NCI-H69 (cell line): ENCODE results near the gene ARL4C.

Experiments
- DNase-seq: peaks from one replicate; lab custom pipeline; 2025; lab: John Stamatoyannopoulos, UW

Gene ARL4C, protein sequence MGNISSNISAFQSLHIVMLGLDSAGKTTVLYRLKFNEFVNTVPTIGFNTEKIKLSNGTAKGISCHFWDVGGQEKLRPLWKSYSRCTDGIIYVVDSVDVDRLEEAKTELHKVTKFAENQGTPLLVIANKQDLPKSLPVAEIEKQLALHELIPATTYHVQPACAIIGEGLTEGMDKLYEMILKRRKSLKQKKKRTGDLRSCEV

DNA sequence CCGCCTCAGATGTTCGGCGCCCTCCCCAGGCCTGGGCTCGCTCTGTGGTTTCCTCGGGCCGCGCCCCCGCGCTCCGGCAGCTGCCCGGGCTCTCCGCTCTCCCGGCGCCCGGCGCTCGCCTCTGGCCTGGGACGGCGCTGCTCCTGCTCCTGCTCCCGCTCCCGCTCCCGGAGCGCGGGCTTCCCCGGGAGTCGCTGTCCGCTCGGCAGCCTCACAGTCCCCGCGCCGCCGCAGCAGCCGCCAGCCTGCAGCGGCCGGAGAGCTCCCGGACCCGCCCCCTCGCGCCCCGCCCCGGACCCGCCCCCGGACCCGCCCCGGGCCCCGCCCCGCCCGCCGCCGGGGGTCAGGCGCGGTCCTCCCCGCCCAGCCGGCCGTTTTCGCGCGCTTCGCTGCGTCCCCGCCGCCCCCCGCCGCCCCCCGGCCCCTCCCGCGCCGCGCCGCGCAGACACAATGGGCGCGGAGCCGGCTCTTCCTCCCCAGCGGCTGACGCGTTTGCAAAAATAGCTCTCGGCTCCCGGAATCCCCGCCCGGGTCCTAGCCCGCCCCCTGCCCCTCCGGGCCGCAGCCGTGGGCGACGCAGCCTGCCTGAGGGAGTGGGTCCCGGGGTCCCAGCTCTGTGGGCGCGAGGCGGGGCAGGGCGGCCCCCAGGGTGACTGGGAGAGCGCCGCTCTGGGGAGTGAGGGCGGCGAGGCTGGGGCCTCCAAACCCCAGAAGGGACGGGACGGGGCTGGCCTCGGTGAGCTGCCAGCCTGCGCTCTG is at the start of gene ARL4C:
Gene ARL4C, minus strand, starts transcription at position 247 of the 759 bp plus-strand sequence. CDS start 495 bp downstream, outside the sequence.
- peak; percentile 86 for DNase-seq

DNA sequence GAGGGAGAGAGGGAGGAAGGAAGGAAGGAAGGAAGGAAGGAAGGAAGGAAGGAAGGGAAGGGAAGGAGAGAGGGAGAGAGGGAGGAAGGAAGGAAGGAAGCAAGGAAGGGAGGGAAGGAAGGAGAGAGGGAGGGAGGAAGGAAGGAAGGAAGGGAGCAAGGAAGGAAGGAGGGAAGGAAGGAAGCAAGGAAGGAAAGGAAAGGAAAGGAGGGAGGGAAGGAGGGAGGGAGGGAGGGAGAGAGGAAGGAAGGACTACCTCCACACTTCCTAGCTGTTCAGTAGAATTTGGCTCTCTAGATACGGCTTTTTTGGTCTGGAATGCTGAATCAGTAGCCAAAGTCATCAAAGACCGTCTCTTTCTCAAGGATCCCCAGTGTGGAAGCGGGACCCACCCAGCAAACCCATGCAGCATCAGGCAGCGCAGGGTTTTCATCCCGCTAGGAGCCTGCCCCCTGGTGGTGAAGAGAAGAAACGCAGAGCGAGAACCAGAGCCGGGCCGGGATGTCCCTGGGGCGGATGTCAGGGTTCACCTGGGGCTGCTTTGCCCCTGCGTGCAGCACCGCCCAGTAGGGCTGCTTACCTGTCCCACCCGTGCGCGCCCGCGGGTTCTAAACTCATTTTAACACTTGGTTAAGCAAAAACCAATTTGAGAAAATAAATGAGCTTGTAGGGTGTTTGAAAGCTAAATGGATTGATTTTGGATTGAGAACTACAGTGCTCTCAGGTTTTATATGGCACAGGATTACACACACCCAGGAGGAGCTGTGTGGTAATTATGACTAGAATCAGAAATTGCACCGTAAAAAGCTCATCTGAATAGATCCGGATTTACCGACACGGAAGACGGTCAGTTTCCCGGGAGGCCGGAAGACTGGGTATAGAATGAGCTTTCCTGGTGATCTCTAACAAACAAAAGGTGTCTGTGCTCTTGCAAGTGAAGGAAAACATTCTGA is 48.1 kb upstream of the ARL4C start:
- peak; percentile 44 for DNase-seq

DNA sequence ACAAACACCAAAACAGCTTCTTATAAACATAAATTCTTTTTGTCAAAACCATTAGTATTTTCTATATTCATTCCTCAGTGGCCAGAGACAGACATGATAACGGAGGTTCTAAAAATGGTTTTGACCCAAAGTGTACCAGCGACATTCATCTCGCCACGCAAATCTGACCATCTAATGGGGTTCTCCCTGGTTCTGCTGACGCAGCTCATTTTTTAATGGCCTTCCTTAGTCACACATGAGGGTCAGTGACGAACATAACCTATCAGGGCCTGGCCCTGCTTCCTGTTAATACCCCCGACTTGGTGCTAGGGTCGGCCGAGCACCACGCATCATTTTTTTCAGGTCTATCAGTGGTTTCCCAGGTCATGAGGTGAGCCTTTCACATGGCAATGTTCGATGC is 45.9 kb upstream of the ARL4C start:
- no peak for DNase-seq

DNA sequence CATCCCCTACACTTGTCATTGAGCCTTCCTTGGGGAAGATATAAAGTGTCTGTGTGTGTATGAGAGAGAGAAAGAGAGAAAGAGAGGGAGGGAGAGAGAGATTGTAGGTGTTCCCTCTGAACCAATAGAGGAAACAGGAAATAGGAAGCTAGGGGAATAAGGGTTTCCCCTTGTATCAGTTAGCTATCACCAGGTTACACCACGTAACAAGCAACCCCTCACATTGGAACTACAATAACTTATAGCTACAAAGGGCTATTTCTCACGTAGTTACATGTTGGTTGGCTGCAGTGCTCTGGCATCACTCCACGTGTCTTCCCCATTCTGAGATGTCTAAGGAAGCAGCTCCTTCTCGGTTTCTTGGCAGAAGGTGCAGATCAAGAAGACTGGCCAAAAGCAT is 41.0 kb upstream of the ARL4C start:
- DNase-seq: no peak

DNA sequence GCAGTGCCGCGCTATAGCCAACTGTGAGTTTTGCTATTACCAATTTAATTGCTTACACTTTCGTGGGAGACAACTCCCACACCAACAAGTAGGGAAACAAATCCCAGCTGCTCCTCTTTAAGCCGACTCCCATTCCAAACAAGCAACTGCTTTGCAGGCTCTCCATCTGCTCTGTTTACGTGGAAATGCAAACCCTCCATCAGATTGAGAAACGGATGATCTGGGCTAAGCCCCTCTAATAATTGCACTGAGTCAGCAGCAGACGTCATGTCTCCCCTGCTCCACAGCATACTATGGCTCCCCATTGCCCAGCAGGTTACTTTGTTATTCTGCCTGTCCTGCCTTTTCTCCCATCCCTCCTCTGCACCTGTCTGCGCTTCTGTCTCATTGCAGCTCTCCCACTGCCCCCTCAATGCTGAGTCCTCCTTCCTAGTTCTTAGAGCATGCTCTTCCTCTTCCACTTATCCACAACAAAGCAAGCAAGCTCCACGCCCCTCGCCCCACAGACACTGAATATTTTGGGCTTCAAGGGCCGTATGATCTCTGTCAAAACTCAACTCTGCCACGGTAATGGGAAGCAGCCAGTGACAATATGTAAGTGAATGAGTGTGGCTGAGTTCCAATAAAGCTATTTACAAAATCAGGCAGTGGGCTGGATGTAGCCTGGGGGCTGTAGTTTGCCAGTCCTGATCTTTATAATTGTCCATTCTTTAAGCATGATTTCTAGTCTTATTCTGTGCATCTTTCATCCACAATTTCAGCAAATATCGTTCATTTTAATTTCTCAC is 39.5 kb upstream of the ARL4C start:
- peak; percentile 88 for DNase-seq

DNA sequence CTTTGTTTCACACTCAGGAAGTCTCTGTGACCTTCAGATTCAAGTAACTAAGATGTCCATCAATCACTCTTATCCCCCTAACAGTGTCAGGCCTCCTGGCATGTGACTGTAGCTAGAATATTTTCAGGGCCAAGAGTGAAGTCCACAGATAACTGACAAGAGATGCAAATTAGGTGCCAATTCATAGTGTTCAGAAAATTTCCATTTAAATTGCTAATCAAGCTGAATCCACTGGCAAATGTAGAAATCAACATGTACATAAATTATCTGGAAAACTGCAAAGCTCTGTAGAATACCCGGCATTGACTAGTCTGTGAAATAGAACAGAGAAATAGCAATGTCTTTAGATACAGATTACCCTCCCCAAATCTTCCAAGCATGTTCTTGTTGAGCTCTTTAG is 38.6 kb upstream of the ARL4C start:
- peak; percentile 42 for DNase-seq

DNA sequence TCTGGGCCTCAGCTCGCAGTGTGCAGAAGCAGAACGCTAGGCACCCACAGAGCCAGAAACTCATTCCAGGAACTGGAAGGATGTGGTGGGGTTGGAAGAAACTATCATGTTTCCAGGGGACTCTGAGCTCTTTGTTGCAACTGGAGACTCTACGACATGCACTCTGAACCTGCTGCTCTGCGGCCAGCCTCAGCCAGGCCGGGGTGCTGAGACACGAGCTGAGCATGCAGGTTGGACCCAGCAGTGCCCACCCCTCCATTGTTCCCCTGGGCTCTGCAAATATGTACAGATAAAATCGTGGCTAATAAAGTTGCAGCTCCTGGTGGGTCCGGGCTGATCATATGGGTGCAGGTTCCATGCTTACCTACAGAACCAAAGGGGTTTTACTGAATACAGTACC is 37.6 kb upstream of the ARL4C start:
- DNase-seq: peak; percentile 47

DNA sequence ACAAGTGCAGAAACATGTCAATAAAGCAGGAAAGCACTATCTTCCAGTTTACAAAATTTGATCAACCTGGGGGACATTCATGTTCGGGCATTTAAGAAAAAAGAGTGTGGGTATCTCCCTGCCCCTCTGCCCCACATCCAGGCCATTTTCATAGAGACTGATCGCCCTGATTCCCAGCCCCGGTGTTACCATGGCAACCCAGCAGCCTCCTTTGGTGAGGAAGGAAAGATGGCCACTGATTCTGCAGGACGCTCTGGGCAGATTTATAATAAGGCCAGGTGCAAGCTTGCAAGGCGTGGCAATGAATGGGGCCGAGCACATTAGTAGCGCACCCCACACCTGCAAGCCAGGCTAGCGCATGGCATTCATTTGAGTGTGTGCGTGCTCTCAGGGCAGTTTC is 36.7 kb upstream of the ARL4C start:
- peak; percentile 86 for DNase-seq

DNA sequence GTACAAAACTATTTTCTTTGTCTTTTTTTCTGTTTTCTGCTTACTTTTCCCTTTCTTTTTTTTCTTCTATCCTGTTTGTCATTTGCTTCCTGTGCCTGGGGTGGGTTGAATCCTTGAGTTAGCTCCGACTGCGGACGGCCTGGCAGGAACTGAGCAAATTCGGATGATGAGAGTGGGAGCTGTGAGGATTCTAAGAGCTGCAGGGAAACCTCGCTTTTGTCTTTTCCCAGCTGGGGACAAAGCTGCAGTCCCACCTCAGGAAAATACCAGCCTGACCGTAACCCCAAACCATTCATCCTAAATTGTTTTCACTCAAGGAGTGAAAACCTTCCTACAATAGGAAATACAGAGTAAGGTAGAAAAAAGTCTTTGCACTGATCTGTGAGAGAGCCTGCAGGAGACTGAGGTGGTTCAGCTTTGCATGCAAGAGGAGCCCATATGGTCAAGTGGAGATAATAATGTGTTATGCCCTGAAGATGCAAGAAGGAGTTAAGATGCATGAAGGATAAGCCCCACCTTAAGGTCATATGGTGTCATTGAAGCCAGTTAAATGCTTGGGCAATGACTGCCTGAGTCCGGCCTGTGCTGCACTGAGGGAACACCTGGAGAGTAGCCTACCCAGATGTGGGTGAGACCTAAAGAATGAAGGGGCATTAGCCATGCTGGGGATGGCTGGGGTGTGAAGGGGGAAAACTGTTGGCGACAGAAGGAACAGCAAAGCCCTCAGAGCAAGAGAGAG is 31.7 kb upstream of the ARL4C start:
- DNase-seq: peak; percentile 59

DNA sequence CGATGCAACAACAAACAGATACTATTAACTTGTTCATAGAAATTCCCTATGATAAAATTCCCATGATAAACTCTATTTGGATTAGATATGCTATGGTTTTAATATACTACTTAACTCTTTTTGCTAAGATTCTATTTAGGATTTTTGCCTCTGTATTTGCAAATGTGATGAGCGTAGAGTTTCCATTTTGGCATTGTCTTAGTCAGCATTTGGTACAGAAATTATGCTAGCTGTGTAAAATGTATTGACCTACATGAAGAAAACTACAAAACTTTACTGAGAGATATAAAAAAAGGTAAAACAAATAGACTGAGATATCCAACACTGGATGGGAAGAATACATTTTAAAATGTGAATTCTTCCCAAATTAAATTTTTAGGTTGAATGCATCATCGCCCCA is 29.8 kb upstream of the ARL4C start:
- DNase-seq: no peak

DNA sequence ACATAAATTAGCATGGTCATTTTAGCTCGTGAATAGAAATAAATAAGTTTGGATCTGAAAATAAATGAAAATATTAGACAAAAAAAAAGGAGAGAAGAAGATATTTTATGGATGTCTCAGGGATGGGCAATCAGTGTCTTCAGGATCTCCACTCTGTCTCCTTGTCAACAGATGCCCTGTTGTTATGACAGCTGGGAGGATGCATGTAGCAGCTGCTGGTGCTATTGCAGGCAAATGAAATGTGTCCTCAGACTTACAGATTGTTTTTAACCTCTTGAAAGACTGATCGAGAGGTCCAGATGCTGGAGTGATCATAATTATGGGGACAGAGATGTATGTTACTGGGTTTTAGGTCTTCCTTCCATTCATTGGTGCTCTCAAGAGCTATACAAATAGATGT is 24.7 kb upstream of the ARL4C start:
- peak; percentile 22 for DNase-seq

DNA sequence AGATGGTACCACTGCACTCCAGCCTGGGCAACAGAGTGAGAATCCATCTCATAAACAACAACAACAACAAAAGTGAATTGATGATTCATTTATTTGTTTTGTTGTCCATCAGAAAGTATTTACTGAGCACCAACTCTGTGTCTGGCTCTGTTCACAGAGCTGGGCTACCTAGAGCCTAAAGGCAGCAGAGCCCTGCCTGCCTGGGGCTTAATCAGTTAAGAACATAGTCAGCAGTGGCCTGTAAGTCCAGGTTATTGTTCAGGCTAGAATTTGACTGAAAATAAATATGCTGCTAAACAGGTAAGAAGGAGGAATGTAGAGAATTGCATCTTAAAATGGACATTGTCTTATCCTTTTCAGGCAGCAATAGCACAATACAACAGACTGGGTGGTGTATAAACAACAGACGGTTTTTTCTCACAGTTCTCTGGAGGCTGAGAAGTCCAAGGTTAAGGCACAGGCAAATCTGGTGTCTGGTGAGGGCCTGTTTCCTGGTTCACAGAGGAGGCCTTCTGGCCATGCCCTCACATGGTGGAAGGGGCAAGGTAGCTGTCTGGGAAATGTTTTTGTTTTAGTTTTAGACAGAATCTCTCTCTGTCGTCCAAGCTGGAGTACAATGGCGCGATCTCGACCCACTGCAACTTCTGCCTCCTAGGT is 22.2 kb upstream of the ARL4C start:
- DNase-seq: no peak

DNA sequence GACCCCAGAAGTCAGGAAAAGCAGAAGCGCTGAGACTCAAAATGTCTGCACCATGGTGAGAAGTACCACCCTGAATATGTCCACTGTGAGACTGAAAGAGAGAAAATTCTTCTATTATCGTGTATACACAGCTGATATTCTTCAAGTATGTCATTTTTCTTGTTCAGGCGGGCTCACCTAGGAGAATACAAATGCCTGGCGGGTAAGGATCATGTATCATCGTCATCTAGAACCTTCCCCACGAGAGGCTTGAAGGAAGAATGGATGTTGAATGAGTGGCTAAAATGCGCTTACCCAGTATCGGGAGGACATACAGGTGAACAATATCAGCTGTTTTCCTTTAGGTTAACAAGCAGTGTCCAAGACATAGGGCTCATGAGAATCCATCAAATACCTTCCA is 21.1 kb upstream of the ARL4C start:
- no peak for DNase-seq

DNA sequence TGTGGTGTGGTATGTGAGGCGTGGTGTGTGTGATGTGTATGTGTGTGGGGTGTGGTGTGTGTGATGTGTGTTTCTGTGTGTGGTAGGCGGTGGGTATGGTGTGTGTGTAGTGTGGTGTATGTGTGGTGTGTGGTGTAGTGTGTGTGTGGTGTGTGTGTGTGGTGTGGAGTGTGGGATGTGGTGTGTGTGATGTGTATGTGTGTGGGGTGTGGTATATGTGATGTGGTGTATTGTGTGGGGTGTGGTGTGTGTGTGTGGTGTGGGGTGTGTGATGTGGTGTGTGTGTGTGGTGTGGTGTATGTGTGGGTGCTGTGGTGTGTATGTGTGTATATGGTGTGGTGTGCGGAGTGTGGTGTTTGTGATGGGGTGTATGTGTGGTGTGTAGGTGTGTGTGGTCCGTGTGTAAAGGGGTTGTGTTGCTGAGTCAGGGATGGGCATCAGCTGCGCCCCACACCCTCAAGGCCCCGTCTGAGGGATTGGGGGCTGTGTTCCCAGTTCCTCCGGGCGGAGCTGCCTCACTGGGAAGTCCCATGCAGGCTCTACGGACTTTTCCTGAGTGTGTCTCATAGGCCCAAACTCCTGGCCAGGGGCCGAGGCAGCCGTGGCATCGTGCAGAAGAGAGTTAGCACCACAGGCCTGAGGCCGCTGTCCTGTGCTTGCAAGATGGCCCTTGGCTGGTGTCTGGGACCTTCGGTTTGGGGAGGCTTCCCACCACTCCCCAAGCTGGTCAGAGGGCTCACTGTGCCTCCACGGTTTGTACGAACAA is 18.2 kb upstream of the ARL4C start:
- no peak for DNase-seq

DNA sequence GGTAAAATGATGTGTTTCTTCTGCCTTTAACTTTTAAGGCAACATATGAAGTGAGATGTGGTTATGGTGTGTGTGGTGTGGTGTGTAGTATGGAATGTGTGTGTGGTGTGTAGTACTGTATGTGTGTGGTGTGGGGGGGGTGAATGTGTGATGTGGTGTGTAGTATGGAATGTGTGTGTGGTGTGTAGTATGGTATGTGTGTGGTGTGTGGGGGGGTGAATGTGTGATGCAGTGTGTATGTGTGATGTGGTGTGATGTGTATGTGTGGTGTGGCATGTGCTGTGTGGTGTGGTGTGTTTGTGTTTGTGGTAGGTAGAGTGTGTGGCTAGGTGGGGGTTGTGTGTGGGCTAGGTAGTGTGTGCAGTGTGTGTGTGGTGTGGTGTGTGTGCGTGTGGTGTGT is 17.2 kb upstream of the ARL4C start:
- peak; percentile 35 for DNase-seq

DNA sequence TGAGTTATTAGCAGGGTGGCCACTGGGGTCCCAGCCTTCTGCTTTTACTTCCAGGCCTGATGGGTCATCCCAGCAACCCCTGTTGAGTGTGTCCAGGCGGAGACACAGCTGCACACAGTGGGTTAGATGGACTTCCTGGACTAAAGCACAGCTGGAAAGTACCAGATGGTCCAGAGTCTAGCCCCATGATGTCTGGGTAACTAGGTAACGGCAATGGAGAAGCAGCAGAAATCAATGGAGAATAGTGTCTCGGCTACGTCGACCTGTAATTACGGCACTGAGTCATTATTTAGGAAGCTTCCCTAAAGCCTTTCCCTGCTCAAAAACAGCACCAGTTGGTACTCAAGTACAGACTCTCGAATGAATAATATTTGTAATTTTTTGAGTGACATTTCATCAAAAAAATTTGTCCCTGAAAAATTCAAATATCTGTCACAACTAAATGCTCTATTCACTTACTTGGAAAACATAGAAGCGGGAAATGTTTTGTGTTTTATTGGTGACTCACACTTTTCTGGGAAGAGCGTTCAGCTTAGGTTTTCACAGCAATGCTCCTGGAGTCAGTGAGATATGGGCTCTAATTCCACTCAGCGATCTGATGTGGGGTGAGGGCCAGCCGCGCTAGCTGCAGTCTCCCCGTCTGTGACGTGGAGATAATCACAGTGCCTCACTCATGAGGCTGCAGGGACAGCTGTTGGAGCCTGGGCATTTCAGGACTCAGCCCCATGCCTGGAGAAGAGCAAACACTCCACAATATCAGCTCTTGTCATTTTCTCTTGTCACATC is 16.2 kb upstream of the ARL4C start:
- DNase-seq: peak; percentile 97

DNA sequence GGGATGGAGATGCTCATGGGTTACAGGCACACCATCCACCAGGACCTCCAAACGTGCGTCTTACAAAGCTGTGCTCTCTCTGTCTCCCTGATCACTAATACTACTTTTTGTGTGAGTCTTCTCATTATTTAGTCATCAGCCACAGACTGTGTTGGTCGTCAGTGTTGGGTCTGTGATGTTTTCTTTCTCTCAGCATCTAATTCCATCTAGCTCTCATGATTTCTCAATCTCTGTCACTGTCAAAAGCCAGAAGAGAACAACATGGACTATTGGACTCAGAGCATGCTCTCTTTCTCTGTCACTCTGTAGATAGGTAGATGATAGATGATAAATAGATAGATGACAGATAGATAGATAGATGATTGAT is 6.0 kb upstream of the ARL4C start:
- DNase-seq: no peak

DNA sequence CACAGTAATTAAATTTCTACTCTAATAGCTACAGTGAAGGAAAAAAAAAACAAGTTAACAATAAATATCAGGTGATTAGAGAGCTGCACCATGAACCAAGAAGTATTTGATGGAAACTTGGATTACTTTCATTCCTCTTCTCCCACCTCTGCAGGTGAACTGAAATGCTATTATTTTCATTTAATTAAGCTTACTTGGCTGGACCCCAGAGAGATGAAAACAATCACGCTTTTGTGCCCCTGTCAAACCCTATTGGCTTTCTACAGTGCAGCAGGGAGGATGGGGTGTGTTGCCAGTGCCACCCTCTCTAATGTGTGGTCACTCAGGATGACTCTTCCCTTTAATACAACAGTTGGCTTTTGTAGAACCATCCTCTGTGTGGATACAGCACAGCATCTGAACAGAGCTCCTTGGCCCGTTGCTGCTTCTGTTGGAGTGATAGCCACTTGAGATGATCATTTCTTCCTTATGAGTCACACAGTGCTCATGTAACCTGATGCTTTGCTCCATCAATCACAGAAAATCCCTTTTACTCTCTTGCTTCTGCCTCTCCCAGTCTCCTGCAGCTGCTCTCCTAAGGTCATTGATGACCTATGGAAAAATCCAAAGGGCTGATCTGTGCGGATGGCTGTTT is 5.5 kb upstream of the ARL4C start:
- peak; percentile 90 for DNase-seq
